ENCODE results near the gene FKBP10. TPM values are rescaled to one million over a fixed set of nuclear protein-coding genes. Genes with fewer than 3 reads are reported as not detected.
"Not testable (repeated sequence)": the region's sequence is repeated elsewhere in the genome, so short reads cannot be mapped to it uniquely, and the experiment has no call there.

Gene FKBP10
- total and polyA plus RNA-seq, 12 donors: 4.8 to 31.8 (median 10.2) TPM

- no peak overlapping the region for H3K4me3 ChIP-seq
- H3K9me3 ChIP-seq: no peaks in the 10 kb centered on the region
- H3K27me3 ChIP-seq: no peaks in the 10 kb centered on the region
- DNase-seq (peak in 1 of 2 donors; percentile 38), ATAC-seq (no peak)
- peak overlapping the region; percentile 13 to 97 (median 92) for H3K27ac ChIP-seq
- peaks cover 55 to 77% (median 69%) of the 10 kb centered on the region in 9 donors for H3K4me1 ChIP-seq
- WGBS, 2 donors: 38 to 42% methylated on average over 8 of the region's 8 CpGs
- intact Hi-C loops (cut with DNase I): loop anchor here in 2 of 10 donors (1.0 to 5.0 kb wide), 3 partner anchors 17 to 39 kb away; partner anchors contain the start of genes FKBP10 (in 1 of the 2) and P3H4 (in 1 of the 2)
- TF ChIP-seq CTCF (IDR thresholded peaks at IDR 0.05): peak in 2 of 9 donors; percentile 6 to 25
- peaks cover 0 to 55% (median 27%) of the 10 kb centered on the region in 9 donors for H3K36me3 ChIP-seq
Observed at GRCh38 chr17:41773731-41774193, 39.0 kb upstream of the FKBP10 start.

GRCh38 chr17:41775394-41776226 is 37.2 kb upstream of the FKBP10 start:
- peak; percentile 51 to 52 for DNase-seq
- Histone ChIP-seq H3K4me1 (peaks cover 55 to 95% (median 87%) of the 10 kb centered on the region in 9 donors), H3K4me3 (peak overlapping the region in 3 of 10 donors; percentile 7 to 21 (median 10)), H3K27me3 (no peaks in the 10 kb centered on the region), H3K36me3 (peaks cover 0 to 37% (median 17%) of the 10 kb centered on the region in 9 donors), H3K27ac (peak overlapping the region; percentile 79 to 97 (median 95)), H3K9me3 (no peaks in the 10 kb centered on the region)
- ATAC-seq: peak in 7 of 8 donors; percentile 2 to 57 (median 33)
- TF ChIP-seq CTCF (IDR thresholded peaks at IDR 0.05): no peak
- intact Hi-C loops (cut with DNase I): loop anchor here in 1 of 10 donors (2.0 kb wide), 1 partner anchor 17 kb away; no protein-coding TSS in a partner anchor
- WGBS, 2 donors: 36 to 46% methylated on average over 12 of the region's 12 CpGs

GRCh38 chr17:41776262-41776900 is 36.4 kb upstream of the FKBP10 start:
- ATAC-seq, H3K27me3 ChIP-seq, H3K9me3 ChIP-seq, DNase-seq: not testable (repeated sequence)
- H3K4me1 ChIP-seq: peaks cover 58 to 100% (median 92%) of the 10 kb centered on the region in 9 donors
- intact Hi-C loops (cut with DNase I): loop anchor here in 1 of 10 donors (2.0 kb wide), 1 partner anchor 16 kb away; no protein-coding TSS in a partner anchor
- H3K4me3 ChIP-seq: peak overlapping the region in 2 of 10 donors; percentile 7 to 22
- H3K27ac ChIP-seq: peak overlapping the region; percentile 86 to 97 (median 95)
- 73 to 74% methylated on average over 14 of the region's 14 CpGs for WGBS, 2 donors
- peaks cover 0 to 29% (median 9%) of the 10 kb centered on the region in 9 donors for H3K36me3 ChIP-seq

GRCh38 chr17:41777157-41777573 is 35.6 kb upstream of the FKBP10 start:
- Histone ChIP-seq H3K4me3 (peak overlapping the region in 3 of 10 donors; percentile 6 to 22 (median 13)), H3K27me3 (no peaks in the 10 kb centered on the region), H3K27ac (peak overlapping the region; percentile 86 to 97 (median 95)), H3K9me3 (no peaks in the 10 kb centered on the region), H3K36me3 (peaks cover 0 to 21% (median 4%) of the 10 kb centered on the region in 9 donors), H3K4me1 (peaks cover 62 to 100% (median 99%) of the 10 kb centered on the region in 9 donors)
- TF ChIP-seq CTCF (IDR thresholded peaks at IDR 0.05): peak; percentile 36 to 73 (median 58)
- WGBS, 2 donors: 5 to 13% methylated on average over 4 of the region's 4 CpGs
- peak; percentile 77 to 79 for DNase-seq
- intact Hi-C loops (cut with DNase I): loop anchor here in 1 of 10 donors (2.0 kb wide), 1 partner anchor 16 kb away; no protein-coding TSS in a partner anchor
- ATAC-seq: peak; percentile 50 to 79 (median 65)

All from heart right ventricle (tissue), 16 donors.